NT2/D1 (cell line): Measurements from ENCODE around the gene ZFAND2A.

ENCODE experiments used
- DNase-seq: peaks from one replicate; pipeline ENCODE4 v3.0.0-alpha.2; 2011; ENCODE audit warnings: low read depth, low spot score
- H3K27me3 ChIP-seq: 2 replicates; pipeline ENCODE4 v1.6.0; 2011; ENCODE audit warnings: mild to moderate bottlenecking; ENCODE audit not compliant: insufficient read length, insufficient read depth
- H3K36me3 ChIP-seq: 2 replicates; pipeline ENCODE4 v1.6.1; 2011; ENCODE audit warnings: mild to moderate bottlenecking, low read length, mixed read lengths; ENCODE audit not compliant: insufficient read depth, insufficient read length
- H3K4me1 ChIP-seq: 2 replicates; pipeline ENCODE4 v1.5.1; 2011; ENCODE audit not compliant: insufficient read depth, insufficient read length
- H3K4me3 ChIP-seq: 2 replicates; pipeline ENCODE4 v1.5.1; 2011; ENCODE audit warnings: low read depth; ENCODE audit not compliant: insufficient read length
- H3K9ac ChIP-seq: 2 replicates; pipeline ENCODE4 v1.6.0; 2011; ENCODE audit warnings: low read depth; ENCODE audit not compliant: insufficient read length
- H3K9me3 ChIP-seq: 2 replicates; pipeline ENCODE4 v1.5.1; 2011; ENCODE audit warnings: mild to moderate bottlenecking, low read length; ENCODE audit not compliant: insufficient read depth
- SUZ12 ChIP-seq: IDR thresholded peaks from 2 replicates; pipeline ENCODE4 v1.6.1; 2011; ENCODE audit not compliant: insufficient read length, insufficient read depth; ENCODE audit errors: extremely low read depth
- YY1 ChIP-seq: IDR thresholded peaks from 2 replicates; pipeline ENCODE4 v1.6.1; 2011; ENCODE audit not compliant: insufficient read length, insufficient read depth
- ZNF274 ChIP-seq: IDR thresholded peaks from 2 replicates; pipeline ENCODE4 v1.6.1; 2011; ENCODE audit warnings: mild to moderate bottlenecking, low read depth, low read length

The ZFAND2A gene

DNA sequence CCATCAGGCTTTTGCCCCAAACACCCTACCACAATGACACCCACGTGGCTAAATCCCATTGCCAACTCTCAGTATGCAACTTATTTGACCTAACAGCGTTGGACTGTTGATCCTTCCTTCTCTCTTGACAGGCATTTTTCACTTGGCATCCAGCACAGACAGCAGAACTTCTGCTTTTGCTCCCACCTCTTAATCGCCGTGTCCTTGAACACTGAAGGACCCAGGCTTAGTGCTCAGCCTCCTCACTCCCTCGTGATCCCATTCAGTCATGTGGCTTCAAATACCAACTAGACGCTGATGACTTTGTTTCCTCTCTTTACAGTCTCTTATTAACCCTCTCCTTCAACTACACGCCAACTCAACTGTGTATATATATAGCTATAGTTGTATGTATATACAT, 25.0 kb downstream of the ZFAND2A start:
- H3K36me3 ChIP-seq, result peaks cover 11% of the 10 kb centered on the region
- no peaks in the 10 kb centered on the region for H3K4me1 ChIP-seq
- peaks cover 15% of the 10 kb centered on the region; the same call in 1 of the 2 replicates for H3K9me3 ChIP-seq
- H3K9ac ChIP-seq, result no peak overlapping the region
- no peak overlapping the region for H3K4me3 ChIP-seq
- no peak for TF ChIP-seq ZNF274
- TF ChIP-seq YY1, result no peak
- no peak for TF ChIP-seq SUZ12
- no peak for DNase-seq
- no peaks in the 10 kb centered on the region for H3K27me3 ChIP-seq

DNA sequence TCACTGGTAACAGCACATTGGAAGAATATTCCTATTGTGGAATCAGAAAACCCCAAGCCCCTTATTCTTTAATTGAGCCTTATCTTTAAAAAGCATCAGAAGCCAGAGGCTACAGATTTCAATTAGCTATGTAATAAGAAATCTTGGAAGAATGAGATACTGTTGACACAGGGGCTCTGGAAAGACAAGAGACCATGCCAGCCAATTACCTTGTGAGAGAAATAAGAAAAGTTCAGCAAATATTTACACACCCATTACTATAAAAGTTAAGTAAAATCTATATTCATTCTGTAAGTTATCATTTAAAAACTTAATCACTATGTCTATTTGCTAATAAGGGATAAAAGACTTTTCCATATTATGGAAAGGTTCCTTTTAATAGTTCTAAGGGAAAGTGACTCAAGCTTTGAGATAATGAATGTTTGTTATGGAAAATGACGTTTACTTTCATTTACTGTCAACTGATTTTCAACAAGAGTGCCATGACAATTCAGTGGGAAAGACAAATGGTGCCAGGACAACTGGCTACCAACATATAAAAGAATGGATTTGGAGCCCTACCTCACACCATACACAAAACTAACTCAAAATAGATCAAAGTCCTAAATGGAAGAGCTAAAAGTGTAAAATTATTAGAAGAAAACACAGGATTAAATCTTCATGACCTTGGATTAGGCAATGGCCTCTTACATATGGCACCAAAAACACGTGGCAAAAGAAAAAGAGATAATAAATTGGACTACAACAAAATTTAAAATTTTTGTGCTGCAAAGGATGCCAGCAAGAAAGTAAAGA, 28.3 kb downstream of the ZFAND2A start:
- DNase-seq, result no peak
- TF ChIP-seq YY1 (no peak), ZNF274 (no peak), SUZ12 (no peak)
- Histone ChIP-seq H3K9ac (no peak overlapping the region), H3K4me3 (no peak overlapping the region), H3K36me3 (peaks cover 20% of the 10 kb centered on the region), H3K9me3 (peaks cover 15% of the 10 kb centered on the region; the same call in 1 of the 2 replicates), H3K4me1 (no peaks in the 10 kb centered on the region), H3K27me3 (no peaks in the 10 kb centered on the region)

DNA sequence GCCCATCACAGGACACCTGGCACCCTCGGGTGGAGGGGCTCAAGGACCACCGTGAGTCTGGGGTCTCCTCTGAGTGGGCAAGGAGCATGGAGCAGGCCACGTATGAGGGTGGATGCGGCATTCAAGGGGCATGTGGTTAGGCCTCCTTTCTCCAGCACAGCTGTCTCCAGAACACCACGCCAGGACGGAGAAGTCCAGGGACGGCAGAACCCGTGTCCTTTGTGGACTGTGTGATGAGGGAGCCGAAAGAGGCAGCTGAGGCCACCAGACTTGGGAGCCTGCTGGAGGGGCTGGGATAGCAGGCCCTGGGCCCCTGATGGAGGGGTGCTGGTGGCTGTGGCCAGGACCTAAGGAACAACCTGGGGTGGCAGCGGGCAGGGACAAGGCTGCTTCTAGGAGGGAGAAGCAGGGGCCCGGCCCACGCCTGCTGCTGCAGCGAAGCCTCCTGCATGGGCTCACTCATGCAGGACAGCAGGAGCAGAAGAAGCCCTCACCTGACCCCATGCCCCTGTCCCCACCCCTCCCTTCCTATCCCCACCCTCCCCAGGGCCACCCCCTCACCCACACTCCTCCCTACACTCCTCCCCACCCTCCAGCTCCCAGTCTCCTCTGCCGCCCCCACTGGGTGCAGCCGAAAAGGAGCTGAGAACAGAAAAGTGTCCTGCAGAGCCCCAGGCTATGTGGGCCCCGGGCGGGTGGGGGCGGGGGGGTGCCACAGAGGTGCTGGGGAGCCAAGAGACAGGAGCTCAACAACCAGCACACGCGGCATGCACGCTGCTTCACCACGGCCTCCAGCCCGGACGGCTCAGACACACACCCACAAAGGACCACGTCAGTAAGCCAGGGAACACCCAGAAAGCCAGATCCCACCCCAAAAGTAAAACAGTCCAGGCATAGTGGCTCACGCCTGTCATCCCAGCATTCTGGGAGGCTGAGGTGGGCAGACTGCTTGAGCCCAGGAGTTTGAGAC, 29.7 kb downstream of the ZFAND2A start:
- TF ChIP-seq SUZ12 (no peak), ZNF274 (no peak), YY1 (no peak)
- H3K9ac ChIP-seq, result no peak overlapping the region
- H3K27me3 ChIP-seq, result no peaks in the 10 kb centered on the region
- no peak overlapping the region for H3K4me3 ChIP-seq
- peaks cover 15% of the 10 kb centered on the region; the same call in 1 of the 2 replicates for H3K9me3 ChIP-seq
- no peaks in the 10 kb centered on the region for H3K4me1 ChIP-seq
- H3K36me3 ChIP-seq, result peaks cover 31% of the 10 kb centered on the region
- no peak for DNase-seq

DNA sequence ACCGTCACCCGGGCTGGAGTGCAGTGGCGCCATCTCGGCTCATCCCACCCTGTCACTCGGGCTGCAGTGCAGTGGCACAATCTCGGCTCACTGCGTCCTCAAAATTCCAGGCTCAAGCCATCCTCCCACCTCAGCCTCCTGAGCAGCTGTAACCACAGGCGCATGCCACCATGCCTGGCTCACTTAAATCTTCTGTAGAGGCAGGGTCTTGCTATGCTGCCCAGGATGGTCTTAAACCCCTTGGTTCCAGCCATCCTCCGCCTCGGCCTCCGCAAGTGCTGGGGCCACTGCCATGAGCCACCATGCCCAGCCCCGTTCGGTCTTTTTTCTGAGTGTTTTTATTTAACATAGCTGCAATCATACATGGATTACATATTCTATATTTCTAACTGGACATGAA, 30.6 kb downstream of the ZFAND2A start:
- Histone ChIP-seq H3K9me3 (peaks cover 15% of the 10 kb centered on the region; the same call in 1 of the 2 replicates), H3K36me3 (peaks cover 32% of the 10 kb centered on the region), H3K27me3 (no peaks in the 10 kb centered on the region), H3K4me3 (no peak overlapping the region), H3K9ac (no peak overlapping the region), H3K4me1 (peaks cover 4% of the 10 kb centered on the region)
- TF ChIP-seq YY1 (no peak), SUZ12 (no peak), ZNF274 (no peak)
- no peak for DNase-seq

DNA sequence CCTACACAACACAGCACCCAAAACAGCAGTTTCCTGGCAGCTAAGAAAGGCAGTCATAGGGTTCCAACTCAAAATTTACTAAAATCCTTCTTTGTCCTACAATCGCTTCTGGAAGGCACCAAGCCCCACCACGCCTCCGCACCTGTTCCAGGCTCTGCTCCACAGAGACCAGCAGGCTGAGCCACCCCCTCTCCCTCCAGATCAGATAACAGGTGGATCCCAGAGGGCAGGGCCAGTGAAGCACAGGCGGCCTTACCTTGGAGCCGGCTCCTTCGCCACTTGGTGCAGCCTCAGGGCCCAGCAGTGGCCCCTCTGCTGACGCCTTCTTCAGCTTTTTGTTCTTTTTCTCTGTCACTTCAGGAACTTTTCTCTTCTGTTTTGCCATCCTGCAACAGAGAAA, 33.0 kb downstream of the ZFAND2A start:
- H3K36me3 ChIP-seq, result peaks cover 42% of the 10 kb centered on the region
- no peak for TF ChIP-seq ZNF274
- no peaks in the 10 kb centered on the region for H3K27me3 ChIP-seq
- no peak overlapping the region for H3K4me3 ChIP-seq
- peaks cover 19% of the 10 kb centered on the region for H3K4me1 ChIP-seq
- DNase-seq, result no peak
- no peak overlapping the region for H3K9ac ChIP-seq
- H3K9me3 ChIP-seq, result peaks cover 4% of the 10 kb centered on the region; the same call in 1 of the 2 replicates

DNA sequence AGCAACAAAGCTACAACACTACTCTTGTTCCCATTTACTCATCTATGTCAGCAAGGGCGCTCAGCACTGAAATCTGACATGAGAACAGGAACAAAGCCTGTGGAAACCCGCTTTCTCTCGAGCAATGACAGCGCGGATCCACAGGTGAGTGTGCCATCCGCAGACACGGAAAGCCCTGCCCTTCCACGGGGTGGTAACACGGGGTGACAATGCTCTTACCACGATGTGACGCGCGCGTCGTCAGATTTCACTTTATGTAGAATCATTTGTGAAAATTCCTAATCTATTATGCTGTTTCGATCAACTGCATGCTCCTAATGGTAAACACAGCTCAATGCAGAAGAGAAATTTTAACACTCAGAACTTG, 34.4 kb downstream of the ZFAND2A start:
- no peaks in the 10 kb centered on the region for H3K9me3 ChIP-seq
- H3K4me1 ChIP-seq, result peaks cover 22% of the 10 kb centered on the region
- peaks cover 47% of the 10 kb centered on the region for H3K36me3 ChIP-seq
- H3K9ac ChIP-seq, result no peak overlapping the region
- TF ChIP-seq ZNF274 (no peak), SUZ12 (no peak), YY1 (no peak)
- no peak for DNase-seq
- no peak overlapping the region for H3K4me3 ChIP-seq
- no peaks in the 10 kb centered on the region for H3K27me3 ChIP-seq

DNA sequence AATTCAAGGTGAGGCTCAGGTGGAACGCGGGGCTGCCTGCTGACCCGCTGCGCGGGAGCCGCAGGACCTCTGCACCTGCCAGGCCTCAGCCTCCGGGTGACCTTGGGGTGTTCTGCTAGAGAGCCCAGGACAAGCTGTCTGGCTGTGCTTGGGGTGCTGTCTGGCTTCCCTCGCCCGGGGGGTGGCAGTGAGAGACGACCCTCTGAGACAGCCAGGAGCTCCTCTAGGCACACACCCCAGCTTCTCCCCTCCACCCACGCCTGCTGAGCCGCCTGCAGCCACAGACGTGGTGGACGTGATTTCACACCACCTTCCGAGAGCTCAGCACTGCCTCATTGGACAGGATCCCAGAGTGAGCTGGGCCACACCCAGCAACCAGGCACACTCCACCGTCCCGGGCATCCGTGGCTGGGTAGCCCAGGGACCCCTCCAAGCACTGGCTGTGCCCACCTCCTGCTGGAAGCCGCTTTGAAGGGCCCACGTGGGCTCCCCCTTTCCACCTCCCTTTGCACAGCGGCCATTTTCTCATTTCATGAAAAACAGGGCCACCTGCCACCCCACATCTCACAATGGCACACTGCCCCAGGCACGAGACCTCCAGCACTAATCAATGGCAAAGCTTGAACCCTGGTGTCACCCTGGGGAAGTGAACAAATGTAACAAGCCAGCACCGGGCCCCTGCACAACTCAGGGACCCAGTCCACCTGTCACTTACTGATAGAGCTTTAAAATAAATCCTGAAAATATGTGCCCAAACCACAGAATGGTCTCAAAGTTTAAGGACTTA, 35.0 kb downstream of the ZFAND2A start:
- H3K27me3 ChIP-seq, result no peaks in the 10 kb centered on the region
- peaks cover 22% of the 10 kb centered on the region for H3K4me1 ChIP-seq
- DNase-seq, result no peak
- H3K9ac ChIP-seq, result peak overlapping the region; percentile 12
- H3K4me3 ChIP-seq, result no peak overlapping the region
- peaks cover 46% of the 10 kb centered on the region for H3K36me3 ChIP-seq
- TF ChIP-seq YY1, result no peak
- no peaks in the 10 kb centered on the region for H3K9me3 ChIP-seq
